Measurements from ENCODE around the gene RNF208.

RNF208 gene

GRCh38 chr9:137236238-137236935 is 14.3 kb upstream of the RNF208 start (continued):
- no peak for TF ChIP-seq ZNF707 (tag by site-specific recombination; IDR thresholded peaks at IDR 0.05)
- TF ChIP-seq ZNF404 (tag by site-specific recombination; IDR thresholded peaks at IDR 0.05), result no peak
- no peak for TF ChIP-seq ZNF223 (tag by site-specific recombination; IDR thresholded peaks at IDR 0.05)
- no peak for TF ChIP-seq ZNF121 (tag by site-specific recombination; IDR thresholded peaks at IDR 0.05)
- no peak for TF ChIP-seq ZNF621 (tag by site-specific recombination; IDR thresholded peaks at IDR 0.05)
- peak; percentile 86; the same call in 1 of the 2 replicates for TF ChIP-seq GLIS2 (tag by site-specific recombination; IDR thresholded peaks at IDR 0.05)
- TF ChIP-seq ZNF48 (tag by site-specific recombination; IDR thresholded peaks at IDR 0.05), result no peak
- no peak for TF ChIP-seq ZNF704 (tag by site-specific recombination; IDR thresholded peaks at IDR 0.05)
- peak; percentile 35; the same call in 1 of the 2 replicates for TF ChIP-seq ZBTB20 (tag by site-specific recombination; IDR thresholded peaks at IDR 0.05)
- peak; percentile 55; the same call in 1 of the 2 replicates for TF ChIP-seq ZEB2 (tag by site-specific recombination; IDR thresholded peaks at IDR 0.05)
- 0 out of 2 replicates have a peak, but pooled peaks have one; percentile 31 for TF ChIP-seq ZNF639 (tag by site-specific recombination; IDR thresholded peaks at IDR 0.05)
- TF ChIP-seq ZBTB1 (tag by site-specific recombination; IDR thresholded peaks at IDR 0.05), result no peak
- TF ChIP-seq ZNF645 (tag by site-specific recombination; IDR thresholded peaks at IDR 0.05), result 0 out of 2 replicates have a peak, but pooled peaks have one; percentile 22
- TF ChIP-seq ZBTB10 (tag by site-specific recombination; IDR thresholded peaks at IDR 0.05), result peak; percentile 90
- no peak for TF ChIP-seq ZNF670 (tag by site-specific recombination; IDR thresholded peaks at IDR 0.05; ENCODE audit: low read depth)
- peak; percentile 95 for TF ChIP-seq ZIC2 (tag by site-specific recombination; IDR thresholded peaks at IDR 0.05)
- no peak for TF ChIP-seq ZNF146 (tag by site-specific recombination; IDR thresholded peaks at IDR 0.05)
- no peak for TF ChIP-seq PRDM2 (tag by site-specific recombination; IDR thresholded peaks at IDR 0.05; ENCODE audit: borderline replicate concordance)
- TF ChIP-seq ZNF792 (tag by site-specific recombination; IDR thresholded peaks at IDR 0.05), result no peak
- peak; percentile 22; the same call in 1 of the 2 replicates for TF ChIP-seq ZNF10 (tag by site-specific recombination; IDR thresholded peaks at IDR 0.05)
- TF ChIP-seq ZNF501 (tag by site-specific recombination; IDR thresholded peaks at IDR 0.05), result peak; percentile 53; the same call in 1 of the 2 replicates
- TF ChIP-seq HOXC10 (CRISPR knock-in tag; IDR thresholded peaks at IDR 0.05), result no peak
- no peak for TF ChIP-seq REPIN1 (tag by site-specific recombination; IDR thresholded peaks at IDR 0.05; ENCODE audit: low read depth)
- 0 out of 2 replicates have a peak, but pooled peaks have one; percentile 56 for TF ChIP-seq ZNF324 (tag by site-specific recombination; IDR thresholded peaks at IDR 0.05)
- peak; percentile 93 for TF ChIP-seq KLF9 (tag by site-specific recombination; IDR thresholded peaks at IDR 0.05; ENCODE audit: low read depth)
- TF ChIP-seq ZNF600 (tag by site-specific recombination; IDR thresholded peaks at IDR 0.05), result no peak
- no peak for TF ChIP-seq ZNF521 (tag by site-specific recombination; IDR thresholded peaks at IDR 0.05)
- peak; percentile 84 for TF ChIP-seq KLF8 (tag by site-specific recombination; IDR thresholded peaks at IDR 0.05)
- TF ChIP-seq YY2 (tag by site-specific recombination; IDR thresholded peaks at IDR 0.05), result peak; percentile 89

Data from HEK293 (cell line).